PFSK-1 (cell line): ENCODE data around the gene BCAS3.

ENCODE experiments used
- FOXP2 ChIP-seq: optimal IDR thresholded peaks from 2 replicates; pipeline ENCODE3; 2011; ENCODE audit warnings: borderline replicate concordance, control low read depth, inconsistent platforms; ENCODE audit not compliant: insufficient read depth; ENCODE audit errors: extremely low read length, extremely low read depth
- POLR2AphosphoS5 ChIP-seq: IDR thresholded peaks from 2 replicates; pipeline ENCODE4 v1.6.1; 2012; ENCODE audit warnings: low read depth, mild to moderate bottlenecking, control low read depth, low read length, moderate library complexity
- SIN3A ChIP-seq: IDR thresholded peaks from 2 replicates; pipeline ENCODE4 v1.6.1; 2012; ENCODE audit warnings: mild to moderate bottlenecking, low read length, moderate library complexity, borderline replicate concordance; ENCODE audit not compliant: insufficient read depth
- TAF1 ChIP-seq: IDR thresholded peaks from 2 replicates; pipeline ENCODE4 v1.6.1; 2012; ENCODE audit warnings: low read length, control low read depth, borderline replicate concordance; ENCODE audit not compliant: insufficient read depth
- TF ChIP-seq, protein P1 (sequence below), 2 experiments: IDR thresholded peaks; 2 replicates each; pipeline versions ENCODE4 v1.6.1 to v1.8.0; 2011 to 2012; ENCODE audit warnings: low read depth in 2 of 2, low read length in 2 of 2, control low read depth in 1 of 2, inconsistent platforms in 1 of 2, mild to moderate bottlenecking in 1 of 2, moderate library complexity in 1 of 2; ENCODE audit not compliant: insufficient read depth in 1 of 2

Gene BCAS3

DNA sequence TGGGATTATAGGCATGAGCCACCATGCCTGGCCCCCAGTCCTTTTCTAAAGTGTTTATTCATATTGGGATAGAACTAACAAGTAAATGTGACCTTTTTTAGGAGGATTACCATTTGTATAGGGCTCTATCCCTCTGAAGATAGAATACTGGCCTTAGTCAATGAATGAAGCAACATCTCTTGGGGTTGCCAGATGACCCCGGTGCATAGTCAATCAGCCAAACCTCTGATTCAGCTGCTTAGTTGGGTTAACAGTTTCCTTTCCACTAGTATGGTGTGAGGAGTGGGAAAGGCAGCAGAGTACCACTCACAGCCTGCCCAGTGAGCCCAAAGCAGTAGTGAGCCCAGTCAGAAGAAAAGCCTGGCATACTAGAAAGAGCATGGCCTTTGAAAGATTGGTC, 627.4 kb downstream of the BCAS3 start:
- no peak for TF ChIP-seq SIN3A
- no peak for TF ChIP-seq POLR2AphosphoS5
- TF ChIP-seq, protein P1, sequence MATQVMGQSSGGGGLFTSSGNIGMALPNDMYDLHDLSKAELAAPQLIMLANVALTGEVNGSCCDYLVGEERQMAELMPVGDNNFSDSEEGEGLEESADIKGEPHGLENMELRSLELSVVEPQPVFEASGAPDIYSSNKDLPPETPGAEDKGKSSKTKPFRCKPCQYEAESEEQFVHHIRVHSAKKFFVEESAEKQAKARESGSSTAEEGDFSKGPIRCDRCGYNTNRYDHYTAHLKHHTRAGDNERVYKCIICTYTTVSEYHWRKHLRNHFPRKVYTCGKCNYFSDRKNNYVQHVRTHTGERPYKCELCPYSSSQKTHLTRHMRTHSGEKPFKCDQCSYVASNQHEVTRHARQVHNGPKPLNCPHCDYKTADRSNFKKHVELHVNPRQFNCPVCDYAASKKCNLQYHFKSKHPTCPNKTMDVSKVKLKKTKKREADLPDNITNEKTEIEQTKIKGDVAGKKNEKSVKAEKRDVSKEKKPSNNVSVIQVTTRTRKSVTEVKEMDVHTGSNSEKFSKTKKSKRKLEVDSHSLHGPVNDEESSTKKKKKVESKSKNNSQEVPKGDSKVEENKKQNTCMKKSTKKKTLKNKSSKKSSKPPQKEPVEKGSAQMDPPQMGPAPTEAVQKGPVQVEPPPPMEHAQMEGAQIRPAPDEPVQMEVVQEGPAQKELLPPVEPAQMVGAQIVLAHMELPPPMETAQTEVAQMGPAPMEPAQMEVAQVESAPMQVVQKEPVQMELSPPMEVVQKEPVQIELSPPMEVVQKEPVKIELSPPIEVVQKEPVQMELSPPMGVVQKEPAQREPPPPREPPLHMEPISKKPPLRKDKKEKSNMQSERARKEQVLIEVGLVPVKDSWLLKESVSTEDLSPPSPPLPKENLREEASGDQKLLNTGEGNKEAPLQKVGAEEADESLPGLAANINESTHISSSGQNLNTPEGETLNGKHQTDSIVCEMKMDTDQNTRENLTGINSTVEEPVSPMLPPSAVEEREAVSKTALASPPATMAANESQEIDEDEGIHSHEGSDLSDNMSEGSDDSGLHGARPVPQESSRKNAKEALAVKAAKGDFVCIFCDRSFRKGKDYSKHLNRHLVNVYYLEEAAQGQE (IDR thresholded peaks at IDR 0.05; ENCODE audit: insufficient read depth in 1 of 2, low read depth in 2 of 2, low read length in 2 of 2): no peak
- no peak for TF ChIP-seq TAF1
- TF ChIP-seq FOXP2: no peak

DNA sequence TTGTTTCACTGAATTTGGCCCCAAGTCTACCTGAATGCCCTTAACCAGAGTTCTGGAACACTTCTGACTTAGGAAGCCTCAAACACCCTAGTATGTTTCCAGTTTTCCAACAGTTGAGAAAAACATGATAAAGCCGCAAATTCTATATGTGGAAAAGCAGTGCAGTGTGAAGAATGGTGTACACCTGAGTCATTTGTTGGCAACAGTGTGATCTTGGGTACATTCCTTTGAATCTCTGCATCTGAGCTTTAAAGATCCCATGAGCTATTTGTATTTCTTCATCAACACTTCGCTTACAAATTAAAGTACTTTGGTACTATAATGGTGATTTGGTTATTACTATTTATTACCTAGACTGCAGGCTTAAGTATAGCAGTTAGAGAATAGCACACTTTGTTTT, 628.4 kb downstream of the BCAS3 start:
- TF ChIP-seq SIN3A (no peak), FOXP2 (no peak), POLR2AphosphoS5 (no peak), TAF1 (no peak)
- TF ChIP-seq, protein P1 (IDR thresholded peaks at IDR 0.05; ENCODE audit: insufficient read depth in 1 of 2, low read depth in 2 of 2, low read length in 2 of 2): no peak

DNA sequence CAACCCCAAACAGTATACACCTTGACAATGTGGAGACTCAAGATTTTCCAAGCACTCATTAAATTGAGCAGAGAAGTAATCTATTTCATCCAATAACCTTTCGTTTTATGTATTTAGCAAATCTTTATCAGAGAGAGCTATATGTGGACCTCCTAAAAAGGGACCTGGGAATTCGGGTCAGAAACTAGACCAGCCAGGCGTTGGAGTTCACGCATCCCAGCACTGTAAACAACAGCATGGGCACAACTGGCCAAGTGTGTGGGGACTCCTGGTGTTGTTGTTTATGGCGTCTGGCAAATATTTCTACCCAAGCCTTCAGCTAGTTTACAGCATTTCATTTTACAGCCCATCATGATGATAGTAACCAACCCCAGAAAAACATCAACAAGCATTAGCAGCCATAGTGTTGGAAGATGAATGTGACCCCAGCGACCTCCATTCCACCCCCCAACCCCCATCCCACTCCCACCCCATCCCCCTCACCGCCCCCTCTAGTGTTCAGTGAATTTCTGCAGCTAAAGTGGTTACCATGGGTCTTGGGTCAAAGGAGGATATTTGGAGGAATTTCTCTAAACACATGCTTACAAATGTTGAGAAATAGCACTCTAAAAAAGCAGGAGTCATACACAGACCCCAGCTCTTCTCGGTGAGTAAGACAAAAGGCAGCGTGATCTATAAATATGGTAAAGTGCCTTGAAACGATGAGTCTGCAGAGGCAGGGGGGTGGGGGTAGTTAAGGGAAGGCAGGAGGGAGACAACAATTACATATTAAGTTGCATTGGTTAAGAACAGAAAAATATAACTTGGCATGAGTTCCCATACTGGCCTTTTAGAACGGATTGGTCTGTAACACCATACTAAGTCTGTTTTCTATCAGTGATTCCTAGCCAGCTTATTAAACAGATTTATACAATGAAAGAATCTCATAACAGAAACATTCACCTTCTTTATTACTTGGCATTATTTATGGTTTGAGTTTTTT, 630.5 kb downstream of the BCAS3 start:
- no peak for TF ChIP-seq POLR2AphosphoS5
- TF ChIP-seq, protein P1 (IDR thresholded peaks at IDR 0.05; ENCODE audit: insufficient read depth in 1 of 2, low read depth in 2 of 2, low read length in 2 of 2): no peak
- TF ChIP-seq TAF1: no peak
- TF ChIP-seq SIN3A: no peak
- TF ChIP-seq FOXP2: no peak

DNA sequence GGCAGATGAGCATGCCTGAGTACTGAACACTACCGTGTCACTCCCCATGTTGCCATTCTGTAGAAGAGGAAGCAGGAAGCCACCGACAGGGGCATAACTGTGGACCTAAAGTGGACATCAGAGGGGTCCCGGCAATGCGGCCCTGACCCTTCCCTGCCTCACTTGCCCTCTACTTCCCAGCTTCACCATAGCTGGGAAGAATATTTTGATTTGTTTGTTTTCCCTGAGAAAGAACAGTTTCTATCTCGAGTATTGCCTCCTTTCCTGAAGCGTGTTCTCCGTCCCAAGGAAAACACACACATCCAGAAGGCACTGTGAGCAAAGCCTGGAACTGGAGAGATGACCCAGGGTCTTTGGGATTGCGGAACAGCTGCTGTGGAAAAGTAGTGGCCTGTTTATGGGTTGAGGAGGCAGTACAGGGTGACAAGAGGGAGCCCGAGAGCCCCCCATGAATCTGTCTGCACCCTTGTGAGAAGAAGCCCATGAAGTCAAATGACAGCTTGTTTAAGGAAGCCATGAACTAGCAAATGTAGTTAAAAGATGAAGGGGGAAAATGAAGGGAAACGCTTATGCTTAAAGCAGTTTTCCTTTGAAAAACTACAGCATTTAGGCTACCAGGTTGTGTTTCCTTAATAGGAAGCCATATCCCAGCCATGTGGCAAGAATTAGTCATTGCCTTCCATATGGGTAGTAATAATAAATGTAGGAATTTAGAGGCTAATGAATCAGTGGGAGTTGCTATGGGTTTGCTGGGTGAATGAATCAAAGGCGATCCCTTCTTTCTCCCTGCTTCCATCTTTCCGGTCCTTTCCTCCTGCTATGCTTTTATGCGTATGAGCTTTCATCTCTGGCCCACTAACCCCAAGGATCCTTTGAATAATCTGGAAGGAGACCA, 632.0 kb downstream of the BCAS3 start:
- no peak for TF ChIP-seq FOXP2
- no peak for TF ChIP-seq POLR2AphosphoS5
- no peak for TF ChIP-seq TAF1
- TF ChIP-seq SIN3A: no peak
- TF ChIP-seq, protein P1 (IDR thresholded peaks at IDR 0.05; ENCODE audit: insufficient read depth in 1 of 2, low read depth in 2 of 2, low read length in 2 of 2): no peak
